Neural cell (in vitro differentiated cells): Measurements from ENCODE around the gene BPTF. TPM values are rescaled to one million over a fixed set of nuclear protein-coding genes. Genes with fewer than 3 reads are reported as not detected.

Source experiments
- H2AFZ ChIP-seq: fragments of 200-600, 300-800 bp; sonication (generic), shearing (Covaris generic); 2 replicates; pipeline ENCODE4 v1.6.0; 2014; ENCODE audit warnings: low read depth, mild to moderate bottlenecking, antibody characterized with exemption, low read length, moderate library complexity
- H3F3A ChIP-seq: fragments of 200-600 bp; shearing (Covaris generic); 2 replicates; pipeline ENCODE4 v1.6.1; 2016; ENCODE audit warnings: mild to moderate bottlenecking, moderate library complexity, mixed read lengths, antibody characterized with exemption, low read length; ENCODE audit not compliant: insufficient read depth, poor library complexity, severe bottlenecking
- H3K27ac ChIP-seq: fragments of 200-600, 300-800 bp; sonication (generic), shearing (Covaris generic); 2 replicates; pipeline ENCODE4 v1.5.1; 2014; ENCODE audit warnings: mild to moderate bottlenecking, low read length, moderate library complexity
- H3K27me3 ChIP-seq: fragments of 300-800, 200-600 bp; sonication (generic), shearing (Covaris generic); 2 replicates; pipeline ENCODE4 v1.6.0; 2014; ENCODE audit warnings: mild to moderate bottlenecking, low read depth, low read length, moderate library complexity; ENCODE audit not compliant: insufficient read depth
- H3K36me3 ChIP-seq: fragments of 300-800, 200-600 bp; sonication (generic), shearing (Covaris generic); 2 replicates; pipeline ENCODE4 v1.5.1; 2014; ENCODE audit warnings: mild to moderate bottlenecking, antibody characterized with exemption, low read length, moderate library complexity; ENCODE audit not compliant: insufficient read depth
- H3K4me2 ChIP-seq: fragments of 300-800, 200-600 bp; sonication (generic), shearing (Covaris generic); 2 replicates; pipeline ENCODE4 v1.6.0; 2014; ENCODE audit warnings: mild to moderate bottlenecking, low read length
- H3K4me3 ChIP-seq: fragments of 300-800, 200-600 bp; sonication (generic), shearing (Covaris generic); 2 replicates; pipeline ENCODE4 v1.5.1; 2014; ENCODE audit warnings: mild to moderate bottlenecking, low read length, moderate library complexity
- H3K79me2 ChIP-seq: fragments of 200-600 bp; shearing (Covaris generic); replicated peaks from 2 replicates; pipeline ENCODE4 v1.6.0; 2014; ENCODE audit warnings: mild to moderate bottlenecking, low read length, moderate library complexity; ENCODE audit not compliant: insufficient read depth
- H3K9ac ChIP-seq: fragments of 300-800, 200-600 bp; sonication (generic), shearing (Covaris generic); 2 replicates; pipeline ENCODE4 v1.6.1; 2016; ENCODE audit warnings: mild to moderate bottlenecking, low read length, mixed read lengths
- H3K9me2 ChIP-seq: fragments of 200-600 bp; shearing (Covaris generic); 2 replicates; pipeline ENCODE4 v1.6.1; 2016; ENCODE audit warnings: mild to moderate bottlenecking, low read length, mixed read lengths; ENCODE audit not compliant: insufficient read depth
- H3K9me3 ChIP-seq: fragments of 200-600, 300-800 bp; sonication (generic), shearing (Covaris generic); 2 replicates; pipeline ENCODE4 v1.6.1; 2016; ENCODE audit warnings: mild to moderate bottlenecking, mixed run types, low read length, moderate library complexity, mixed read lengths
- H4K20me1 ChIP-seq: fragments of 200-600 bp; shearing (Covaris generic); 2 replicates; pipeline ENCODE4 v1.6.1; 2016; ENCODE audit warnings: mild to moderate bottlenecking, mixed run types; ENCODE audit not compliant: insufficient read depth
- CTCF ChIP-seq: fragments of 450-650 bp; IDR thresholded peaks from 2 replicates; pipeline ENCODE4 v1.5.1; 2014; ENCODE audit warnings: antibody characterized with exemption, mild to moderate bottlenecking, moderate library complexity; ENCODE audit not compliant: poor library complexity, severe bottlenecking
- EP300 ChIP-seq: fragments of 450-650 bp; conservative IDR thresholded peaks from 2 replicates; pipeline ENCODE4 v1.6.1; 2014; ENCODE audit warnings: antibody characterized with exemption, mild to moderate bottlenecking, moderate library complexity; ENCODE audit not compliant: poor library complexity, severe bottlenecking
- EZH2 ChIP-seq: fragments of 200-600, 300-800 bp; shearing (Covaris generic), sonication (generic); IDR thresholded peaks from 2 replicates; pipeline ENCODE4 v1.6.1; 2014; ENCODE audit warnings: antibody characterized with exemption, low read length, borderline replicate concordance, mild to moderate bottlenecking; ENCODE audit not compliant: insufficient read depth, poor library complexity, severe bottlenecking
- MXI1 ChIP-seq: fragments of 450-650 bp; conservative IDR thresholded peaks from 2 replicates; pipeline ENCODE4 v1.6.1; 2014; ENCODE audit warnings: antibody characterized with exemption, mild to moderate bottlenecking; ENCODE audit not compliant: poor library complexity, severe bottlenecking
- POLR2AphosphoS5 ChIP-seq: IDR thresholded peaks from 2 replicates; pipeline ENCODE4 v1.6.1; 2012
- RAD21 ChIP-seq: fragments of 450-650 bp; conservative IDR thresholded peaks from 2 replicates; pipeline ENCODE4 v1.6.1; 2014; ENCODE audit warnings: antibody characterized with exemption, mild to moderate bottlenecking, moderate library complexity
- REST ChIP-seq: IDR thresholded peaks from 2 replicates; pipeline ENCODE4 v1.6.1; 2012; ENCODE audit warnings: borderline replicate concordance
- SMC3 ChIP-seq: fragments of 450-650 bp; conservative IDR thresholded peaks from 2 replicates; pipeline ENCODE4 v1.6.1; 2014; ENCODE audit warnings: antibody characterized with exemption, mild to moderate bottlenecking, moderate library complexity; ENCODE audit not compliant: poor library complexity
- TAF1 ChIP-seq: IDR thresholded peaks from 2 replicates; pipeline ENCODE4 v1.6.1; 2012; ENCODE audit warnings: low read depth
- polyA plus RNA-seq: library from polyadenylated mRNA; depleted of rRNA; stranded (reverse); fragments of >200 nt; gene quantifications from 2 replicates; pipeline ENCODE4 v1.2.3, GENCODE V29; 2014

The BPTF gene
- polyA plus RNA-seq, 1 donor from 2014 or later: 46.7 TPM

GRCh38 chr17:67950945-67951344 lies 125.6 kb downstream of the BPTF start:
- H3F3A ChIP-seq: no peaks in the 10 kb centered on the region
- H3K4me3 ChIP-seq: no peak overlapping the region
- no peaks in the 10 kb centered on the region for H4K20me1 ChIP-seq
- no peak overlapping the region for H3K4me2 ChIP-seq
- peaks cover 4% of the 10 kb centered on the region for H3K36me3 ChIP-seq
- H3K27me3 ChIP-seq: no peaks in the 10 kb centered on the region
- no peaks in the 10 kb centered on the region for H3K79me2 ChIP-seq
- H2AFZ ChIP-seq: no peak overlapping the region
- H3K9me3 ChIP-seq: no peaks in the 10 kb centered on the region
- H3K9me2 ChIP-seq: no peaks in the 10 kb centered on the region
- H3K9ac ChIP-seq: no peak overlapping the region
- H3K27ac ChIP-seq: no peak overlapping the region
- no peak for TF ChIP-seq EZH2
- no peak for TF ChIP-seq SMC3
- TF ChIP-seq CTCF: no peak
- TF ChIP-seq TAF1: no peak
- no peak for TF ChIP-seq POLR2AphosphoS5
- TF ChIP-seq REST: no peak
- no peak for TF ChIP-seq EP300
- no peak for TF ChIP-seq RAD21
- no peak for TF ChIP-seq MXI1

GRCh38 chr17:67959510-67959909 lies 134.2 kb downstream of the BPTF start:
- H3K4me2 ChIP-seq: no peak overlapping the region

More at GRCh38 chr17:67959510-67959909, 134.2 kb downstream of the BPTF start:
- no peaks in the 10 kb centered on the region for H3K9me3 ChIP-seq
- no peaks in the 10 kb centered on the region for H3K9me2 ChIP-seq
- H3K27ac ChIP-seq: no peak overlapping the region
- H3K36me3 ChIP-seq: no peaks in the 10 kb centered on the region
- H4K20me1 ChIP-seq: no peaks in the 10 kb centered on the region
- H3K9ac ChIP-seq: no peak overlapping the region
- no peaks in the 10 kb centered on the region for H3K27me3 ChIP-seq
- no peak for TF ChIP-seq TAF1
- no peak for TF ChIP-seq POLR2AphosphoS5
- TF ChIP-seq RAD21: no peak
- TF ChIP-seq SMC3: no peak
- no peak for TF ChIP-seq MXI1
- TF ChIP-seq REST: no peak
- TF ChIP-seq CTCF: no peak
- no peak for TF ChIP-seq EZH2
- no peak for TF ChIP-seq EP300
- H3F3A ChIP-seq: no peaks in the 10 kb centered on the region
- no peak overlapping the region for H3K4me3 ChIP-seq
- H2AFZ ChIP-seq: no peak overlapping the region
- no peaks in the 10 kb centered on the region for H3K79me2 ChIP-seq
